A549 (cell line): Measurements from ENCODE around the gene MAP6D1.

ENCODE experiments used
- BHLHE40 ChIP-seq: IDR thresholded peaks from 2 replicates; pipeline ENCODE4 v1.6.1; 2012; ENCODE audit warnings: low read depth, low read length, inconsistent platforms
- CEBPB ChIP-seq, 2 experiments: fragments of >200 bp in 1 of 2; sonication (Bioruptor Twin) in 1 of 2; formaldehyde crosslinking in 1 of 2; IDR thresholded peaks; 2 replicates each; pipeline ENCODE4 v1.6.1; 2012 to 2016
- FOSL2 ChIP-seq, 2 experiments: fragments of 450-650 bp in 1 of 2; fragments of >200 bp in 1 of 2; sonication (Bioruptor Twin) in 1 of 2; formaldehyde crosslinking; IDR thresholded peaks; 2 replicates each; pipeline versions ENCODE4 v1.5.0 to v1.6.1; 2016 to 2020; ENCODE audit warnings: mild to moderate bottlenecking in 1 of 2, moderate library complexity in 1 of 2
- HDAC2 ChIP-seq: fragments of 200-600 bp; sonication (generic); IDR thresholded peaks from 2 replicates; pipeline ENCODE4 v1.6.1; 2016
- POLR2A ChIP-seq: IDR thresholded peaks from 2 replicates; pipeline ENCODE4 v1.6.1; 2012; ENCODE audit warnings: mild to moderate bottlenecking, low read length
- POLR2AphosphoS2 ChIP-seq: conservative IDR thresholded peaks from 2 replicates; pipeline ENCODE4 v1.6.1; 2012; ENCODE audit warnings: low read length, improper control_type of control experiment, inconsistent platforms
- RAD21 ChIP-seq, 2 experiments: fragments of >200 bp in 1 of 2; sonication (Bioruptor Twin) in 1 of 2; formaldehyde crosslinking in 1 of 2; IDR thresholded peaks in 1 of 2; conservative IDR thresholded peaks in 1 of 2; 2 replicates in 1 of 2; 3 replicates in 1 of 2; pipeline ENCODE4 v1.6.1; 2012 to 2018; ENCODE audit warnings: inconsistent platforms in 1 of 2
- RCOR1 ChIP-seq: fragments of 150-350 bp; IDR thresholded peaks from 2 replicates; pipeline ENCODE4 v1.6.1; 2014; ENCODE audit warnings: antibody characterized with exemption, low read length, low read depth
- SMC3 ChIP-seq: fragments of >200 bp; sonication (Bioruptor Twin); formaldehyde crosslinking; IDR thresholded peaks from 3 replicates; pipeline ENCODE4 v1.6.1; 2018; ENCODE audit warnings: inconsistent platforms
- SREBF2 ChIP-seq: fragments of 450-650 bp; IDR thresholded peaks from 2 replicates; pipeline ENCODE4 v1.6.1; 2014; ENCODE audit warnings: mild to moderate bottlenecking, moderate library complexity
- TF ChIP-seq, protein P1 (sequence below): fragments of >200 bp; sonication (Bioruptor Twin); formaldehyde crosslinking; IDR thresholded peaks from 3 replicates; pipeline ENCODE4 v1.5.1; 2016
- TF ChIP-seq, protein P2 (sequence below): fragments of 150-350 bp; IDR thresholded peaks from 2 replicates; pipeline ENCODE4 v1.6.1; 2014; ENCODE audit warnings: low read depth, mild to moderate bottlenecking, low read length

DNA sequence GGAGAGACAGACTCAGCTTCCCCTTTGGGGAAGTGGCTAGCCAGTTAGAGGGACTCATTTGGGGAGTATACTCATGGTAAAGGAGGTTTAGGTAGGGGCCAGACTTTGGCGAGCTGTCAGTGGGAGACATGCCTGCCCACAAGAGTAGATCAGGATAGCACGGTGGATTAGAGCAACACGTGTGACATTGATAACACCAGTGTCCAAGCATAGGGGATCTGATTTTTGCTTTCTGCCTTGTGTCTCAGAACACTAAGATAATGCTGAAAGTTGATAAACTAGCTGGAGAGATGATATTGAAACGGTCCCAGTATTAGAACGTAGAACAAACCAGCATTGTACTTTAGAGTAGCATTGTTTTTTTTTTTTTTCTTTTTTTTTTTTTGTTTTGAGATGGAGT is 25.9 kb downstream of the MAP6D1 start:
- TF ChIP-seq, protein P1, sequence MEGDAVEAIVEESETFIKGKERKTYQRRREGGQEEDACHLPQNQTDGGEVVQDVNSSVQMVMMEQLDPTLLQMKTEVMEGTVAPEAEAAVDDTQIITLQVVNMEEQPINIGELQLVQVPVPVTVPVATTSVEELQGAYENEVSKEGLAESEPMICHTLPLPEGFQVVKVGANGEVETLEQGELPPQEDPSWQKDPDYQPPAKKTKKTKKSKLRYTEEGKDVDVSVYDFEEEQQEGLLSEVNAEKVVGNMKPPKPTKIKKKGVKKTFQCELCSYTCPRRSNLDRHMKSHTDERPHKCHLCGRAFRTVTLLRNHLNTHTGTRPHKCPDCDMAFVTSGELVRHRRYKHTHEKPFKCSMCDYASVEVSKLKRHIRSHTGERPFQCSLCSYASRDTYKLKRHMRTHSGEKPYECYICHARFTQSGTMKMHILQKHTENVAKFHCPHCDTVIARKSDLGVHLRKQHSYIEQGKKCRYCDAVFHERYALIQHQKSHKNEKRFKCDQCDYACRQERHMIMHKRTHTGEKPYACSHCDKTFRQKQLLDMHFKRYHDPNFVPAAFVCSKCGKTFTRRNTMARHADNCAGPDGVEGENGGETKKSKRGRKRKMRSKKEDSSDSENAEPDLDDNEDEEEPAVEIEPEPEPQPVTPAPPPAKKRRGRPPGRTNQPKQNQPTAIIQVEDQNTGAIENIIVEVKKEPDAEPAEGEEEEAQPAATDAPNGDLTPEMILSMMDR: no peak
- TF ChIP-seq CEBPB (IDR thresholded peaks at IDR 0.05) (no peak), SREBF2 (no peak), SMC3 (no peak), POLR2A (no peak), RAD21 (conservative IDR thresholded peaks at IDR 0.05 in 1 of 2, IDR thresholded peaks at IDR 0.05 in 1 of 2) (no peak), BHLHE40 (no peak), FOSL2 (IDR thresholded peaks at IDR 0.05) (no peak), FOSL2 (CRISPR knock-in tag; IDR thresholded peaks at IDR 0.05) (no peak), RCOR1 (no peak), HDAC2 (no peak), POLR2AphosphoS2 (no peak)
- TF ChIP-seq, protein P2, sequence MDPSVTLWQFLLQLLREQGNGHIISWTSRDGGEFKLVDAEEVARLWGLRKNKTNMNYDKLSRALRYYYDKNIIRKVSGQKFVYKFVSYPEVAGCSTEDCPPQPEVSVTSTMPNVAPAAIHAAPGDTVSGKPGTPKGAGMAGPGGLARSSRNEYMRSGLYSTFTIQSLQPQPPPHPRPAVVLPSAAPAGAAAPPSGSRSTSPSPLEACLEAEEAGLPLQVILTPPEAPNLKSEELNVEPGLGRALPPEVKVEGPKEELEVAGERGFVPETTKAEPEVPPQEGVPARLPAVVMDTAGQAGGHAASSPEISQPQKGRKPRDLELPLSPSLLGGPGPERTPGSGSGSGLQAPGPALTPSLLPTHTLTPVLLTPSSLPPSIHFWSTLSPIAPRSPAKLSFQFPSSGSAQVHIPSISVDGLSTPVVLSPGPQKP: no peak
